CD1c-positive myeloid dendritic cell (primary cell): Measurements from ENCODE around the gene NIPBL.
"Not testable (repeated sequence)": the region's sequence is repeated elsewhere in the genome, so short reads cannot be mapped to it uniquely, and the experiment has no call there.

Source experiments
- DNase-seq: peaks from one replicate; pipeline ENCODE4 v3.0.0-alpha.2; 2016; ENCODE audit errors: extremely low spot score

Gene NIPBL

DNA sequence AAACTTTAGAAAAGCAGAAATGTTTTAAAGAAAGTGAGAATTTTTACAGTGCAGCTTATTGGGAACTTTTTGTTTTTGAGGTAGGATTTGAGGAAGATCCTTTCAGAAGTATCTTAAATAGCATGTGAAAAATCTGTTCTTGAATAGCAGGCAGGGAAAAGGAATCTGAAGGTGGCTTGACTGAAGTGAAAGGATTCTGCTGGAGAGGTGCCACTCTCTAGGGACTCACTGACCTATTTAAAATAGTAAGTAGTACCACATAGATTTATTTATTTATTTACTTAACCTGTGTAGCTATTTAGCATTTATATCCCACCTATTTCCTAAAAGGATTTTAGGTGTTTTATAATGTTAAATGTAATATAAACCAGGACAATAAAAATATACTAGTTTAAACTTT lies 69.1 kb downstream of the NIPBL start:
- DNase-seq = no peak

DNA sequence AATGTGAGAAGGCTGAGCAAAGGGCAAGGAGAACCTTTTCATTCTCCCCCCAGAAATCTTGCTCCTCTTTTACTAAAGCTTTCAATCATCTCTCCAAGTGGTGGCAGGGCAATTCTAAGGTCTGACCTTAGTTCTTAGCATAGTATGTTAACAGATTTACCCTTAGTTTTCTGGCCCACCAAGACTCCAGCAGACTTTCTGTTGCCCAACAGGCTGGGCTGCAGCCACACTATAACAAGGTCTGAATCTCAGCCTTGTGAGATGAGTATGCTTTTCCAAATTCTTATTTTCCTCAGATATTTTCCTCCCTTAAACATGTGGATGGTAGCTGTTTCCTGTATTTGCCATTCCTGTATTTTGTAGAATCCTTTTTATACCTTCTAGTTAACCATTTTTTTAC lies 69.5 kb downstream of the NIPBL start:
- no peak for DNase-seq

DNA sequence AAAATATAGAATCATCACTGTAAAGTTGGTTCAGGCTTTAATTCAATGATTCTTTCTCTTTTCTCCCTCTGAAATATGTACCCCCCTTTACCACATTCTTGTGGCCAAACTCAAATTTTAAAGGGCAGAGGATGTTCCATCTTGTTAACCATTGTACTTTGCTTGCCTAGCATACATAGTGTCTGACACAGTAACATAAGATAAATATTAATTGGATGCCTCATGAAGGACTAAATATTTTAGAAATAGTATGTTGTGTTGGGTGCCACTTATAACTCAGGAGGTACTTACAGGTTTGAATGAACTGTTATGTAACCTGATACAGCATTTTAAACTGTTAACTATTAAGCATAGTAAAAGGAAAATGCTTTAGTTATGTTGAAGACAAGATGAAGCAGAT lies 71.5 kb downstream of the NIPBL start:
- DNase-seq = no peak

DNA sequence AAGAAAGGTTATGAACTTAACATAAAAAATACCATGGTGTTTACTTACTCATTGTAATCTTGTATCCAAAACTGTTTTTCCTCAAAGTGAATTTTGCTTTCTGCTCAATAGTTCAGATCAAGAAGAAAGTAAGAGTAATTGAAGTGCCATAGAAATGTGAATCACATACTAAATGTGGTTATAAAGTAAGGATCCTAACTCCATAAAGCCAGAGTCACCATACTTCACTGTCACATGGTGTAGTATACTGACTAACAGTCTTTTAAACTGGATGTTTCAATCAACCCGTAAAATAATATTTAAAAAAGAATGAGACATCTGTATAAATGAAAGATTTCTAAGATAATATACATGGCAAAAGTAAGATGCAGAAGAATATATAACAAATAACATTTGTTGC lies 72.1 kb downstream of the NIPBL start:
- DNase-seq = no peak

DNA sequence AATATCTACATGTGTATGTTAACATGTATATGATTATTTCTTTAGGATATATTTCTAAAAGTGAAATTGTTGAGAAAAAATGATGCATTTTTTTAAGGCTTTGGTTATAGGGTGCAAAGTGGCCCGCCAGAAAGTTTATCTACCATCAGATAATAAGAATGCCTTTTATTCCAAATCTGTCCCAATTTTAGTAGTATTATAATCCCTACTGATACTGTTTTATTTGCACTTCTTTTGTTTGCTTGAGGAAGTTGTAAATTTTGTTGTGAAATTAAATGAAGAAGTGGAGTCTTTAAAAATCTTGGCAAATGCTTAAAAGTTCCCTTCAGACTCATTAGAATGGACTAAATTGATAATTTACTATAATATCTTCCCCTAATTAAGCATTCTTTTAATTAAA lies 73.0 kb downstream of the NIPBL start:
- DNase-seq = peak; percentile 20

DNA sequence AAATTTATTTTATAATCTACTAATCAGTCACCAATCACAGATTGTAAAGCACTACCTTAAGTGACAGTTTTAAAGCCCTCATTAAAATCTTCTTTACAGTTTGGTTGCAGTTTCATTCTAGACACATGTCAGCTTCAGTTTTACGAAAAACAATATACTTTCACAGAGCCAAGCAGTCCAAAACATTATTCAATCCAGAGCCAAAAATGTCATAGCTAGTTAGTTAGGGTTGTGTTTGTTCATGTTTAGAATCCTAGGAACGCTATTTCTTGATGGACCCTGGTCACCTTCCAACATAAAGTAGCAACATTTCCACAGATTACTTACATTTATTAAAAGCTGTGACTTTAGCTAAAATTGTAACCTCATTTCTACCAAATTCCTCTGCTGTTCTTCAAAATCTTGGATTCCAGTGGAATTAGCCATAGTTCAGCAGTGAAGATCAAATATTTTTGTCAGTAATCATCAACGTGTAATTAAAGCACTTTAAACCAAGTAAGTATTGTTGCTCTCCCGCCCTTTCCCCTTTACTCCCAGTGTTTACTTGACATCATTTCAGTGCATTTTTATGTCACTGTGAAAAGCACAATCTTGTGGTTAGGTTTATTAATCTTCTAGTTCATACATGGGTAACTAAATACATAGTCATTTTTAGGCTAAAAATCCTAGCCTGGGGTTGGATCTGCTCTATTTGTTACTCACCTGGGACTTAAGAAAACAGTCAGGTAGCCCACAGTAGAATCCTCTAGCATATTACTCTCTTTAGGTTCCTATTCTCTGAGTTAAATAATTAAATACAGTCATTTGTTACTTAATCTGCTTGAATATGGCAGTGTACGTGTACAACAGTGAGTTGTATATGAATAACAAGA lies 74.3 kb downstream of the NIPBL start:
- DNase-seq = no peak

DNA sequence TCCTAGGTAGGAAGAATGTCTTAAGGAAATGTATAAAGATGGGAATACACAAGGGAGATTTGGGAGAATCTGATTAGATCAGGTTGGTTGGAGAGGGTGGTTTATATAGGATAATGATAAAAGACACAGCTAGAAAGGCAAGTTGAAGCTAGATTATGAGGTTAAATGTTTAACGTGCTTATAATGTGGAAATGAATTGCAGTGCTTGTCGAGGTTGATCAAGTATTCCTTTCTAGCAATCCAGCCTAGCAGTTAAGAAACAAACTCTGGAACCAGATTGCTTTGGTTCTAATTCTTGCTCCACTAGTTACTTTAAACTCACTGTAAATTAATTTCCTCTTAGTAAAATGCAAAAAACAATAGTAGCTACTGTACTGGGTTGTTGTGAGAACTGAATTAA lies 76.5 kb downstream of the NIPBL start:
- DNase-seq = no peak

DNA sequence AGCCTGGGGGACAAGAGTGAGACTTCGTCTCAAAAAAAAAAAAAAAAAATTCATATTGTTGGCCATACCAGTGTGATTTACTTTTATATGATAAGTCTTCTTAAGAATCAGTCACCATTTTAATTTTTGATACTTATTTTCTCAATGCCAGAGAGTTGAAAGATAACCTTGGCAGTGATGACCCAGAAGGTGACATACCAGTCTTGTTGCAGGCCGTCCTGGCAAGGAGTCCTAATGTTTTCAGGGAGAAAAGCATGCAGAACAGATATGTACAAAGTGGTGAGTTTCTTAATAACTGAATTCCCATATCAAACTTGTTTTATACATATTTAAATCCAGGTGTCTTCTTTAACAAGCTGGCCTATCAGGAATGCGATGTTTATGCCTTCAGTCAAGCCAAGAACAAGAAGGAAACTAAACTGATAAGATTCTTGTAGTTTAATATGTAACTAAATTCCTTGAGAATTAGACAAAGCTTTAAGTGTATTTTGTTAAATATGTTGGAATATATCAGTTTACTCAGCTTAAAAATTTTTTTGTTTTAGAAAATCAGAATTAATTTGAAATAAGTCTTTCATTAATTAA lies 81.5 kb downstream of the NIPBL start:
- DNase-seq = no peak

DNA sequence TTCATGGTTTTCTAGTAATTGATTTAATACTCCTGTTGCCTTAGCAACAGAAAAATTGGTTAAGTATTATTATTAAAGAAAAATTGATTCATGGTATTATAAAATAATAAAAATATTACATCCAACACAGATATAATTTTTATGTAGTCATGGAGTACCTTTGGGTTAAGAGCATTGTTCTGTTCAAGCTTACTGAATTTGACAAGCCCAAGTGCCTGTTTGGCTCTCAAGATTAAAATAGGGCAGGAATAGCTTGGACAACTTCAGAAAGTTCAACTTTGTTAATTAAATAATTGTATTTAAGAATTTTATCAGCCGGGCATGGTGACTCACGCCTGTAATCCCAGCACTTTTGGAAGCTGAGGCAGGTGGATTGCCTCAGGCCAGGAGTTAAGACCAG lies 82.0 kb downstream of the NIPBL start:
- no peak for DNase-seq

DNA sequence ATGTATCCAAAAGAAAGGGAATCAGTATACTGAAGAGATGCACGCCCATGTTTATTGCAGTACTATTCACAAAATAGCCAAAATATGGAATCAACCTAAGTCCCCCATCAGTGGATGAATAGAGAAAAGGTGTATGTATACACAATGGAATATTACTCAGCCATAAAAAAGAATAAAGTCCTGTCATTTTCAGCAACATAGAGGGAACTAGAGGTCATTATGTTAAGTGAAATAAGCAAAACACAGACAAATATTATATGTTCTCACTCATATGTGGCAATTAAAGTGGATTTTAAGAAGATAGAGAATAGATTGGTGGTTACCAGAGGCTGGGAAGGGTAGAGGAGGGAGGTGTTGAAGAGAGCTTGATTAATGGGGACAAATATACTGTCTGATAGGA lies 88.6 kb downstream of the NIPBL start:
- DNase-seq = no peak

DNA sequence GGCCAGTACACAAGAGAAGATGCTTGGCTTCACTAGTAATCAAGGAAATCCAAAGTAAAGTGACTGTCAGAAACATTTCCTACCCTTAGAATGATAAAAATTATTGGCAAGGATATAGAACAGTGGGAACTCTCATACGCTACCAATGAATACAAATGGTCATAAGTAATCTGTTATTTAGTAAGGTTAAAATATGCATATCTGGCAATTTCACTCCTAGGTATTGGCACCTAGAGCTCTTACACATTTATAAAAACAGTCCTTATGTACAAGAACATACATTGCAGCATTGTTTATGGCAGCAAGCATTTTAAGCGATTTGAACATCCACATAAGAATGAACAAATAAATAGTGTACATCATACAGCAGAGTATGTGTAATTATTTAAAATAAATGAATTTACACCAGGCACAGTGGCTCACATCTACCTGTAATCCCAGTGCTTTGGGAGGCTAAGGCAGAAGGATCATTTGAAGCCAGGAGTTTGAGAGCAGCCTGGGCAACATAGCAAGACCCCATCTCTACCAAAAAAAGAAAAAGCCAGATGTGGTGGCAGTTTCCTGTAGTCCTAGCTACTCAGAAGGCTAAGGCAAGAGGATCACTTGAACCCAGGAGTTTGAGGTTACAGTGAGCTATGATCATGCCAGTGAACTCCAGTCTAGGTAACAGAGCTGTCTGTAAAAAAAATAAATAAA lies 93.3 kb downstream of the NIPBL start:
- DNase-seq = no peak

DNA sequence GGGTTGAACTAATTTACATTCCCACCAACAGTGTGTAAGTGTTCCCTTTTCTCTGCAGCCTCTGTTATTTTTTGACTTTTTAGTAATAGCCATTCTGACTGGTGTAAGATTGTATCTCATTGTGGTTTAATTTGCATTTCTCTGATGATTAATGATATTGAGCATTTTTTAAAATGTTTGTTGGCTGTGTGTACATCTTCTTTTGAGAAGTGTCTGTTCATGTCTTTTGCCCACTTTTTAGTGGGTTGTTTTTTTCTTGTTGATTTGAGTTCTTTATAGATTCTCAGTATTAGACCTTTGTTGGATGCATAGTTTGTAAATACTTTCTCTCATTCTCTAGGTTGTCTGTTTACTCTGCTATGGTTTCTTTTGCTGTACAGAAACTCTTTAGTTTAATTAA lies 101.6 kb downstream of the NIPBL start:
- no peak for DNase-seq

DNA sequence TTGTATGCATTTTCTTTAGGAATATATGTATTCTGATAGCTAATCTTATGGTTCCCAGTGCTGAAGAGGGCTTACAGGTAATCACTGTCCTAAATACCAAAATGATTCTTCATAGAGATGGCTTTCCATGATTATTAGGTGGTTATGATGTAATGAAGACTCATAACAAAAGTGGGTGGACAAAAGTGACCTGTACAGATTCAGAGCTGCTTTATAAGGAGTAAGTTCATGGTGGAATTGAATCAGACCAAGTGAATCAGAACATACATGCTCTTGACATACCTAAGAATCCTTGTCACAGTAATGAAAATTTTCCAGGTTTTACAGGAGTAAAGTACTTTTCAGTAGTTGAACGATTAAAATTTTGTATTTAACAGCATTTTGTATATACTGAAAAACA lies 105.6 kb downstream of the NIPBL start:
- no peak for DNase-seq

DNA sequence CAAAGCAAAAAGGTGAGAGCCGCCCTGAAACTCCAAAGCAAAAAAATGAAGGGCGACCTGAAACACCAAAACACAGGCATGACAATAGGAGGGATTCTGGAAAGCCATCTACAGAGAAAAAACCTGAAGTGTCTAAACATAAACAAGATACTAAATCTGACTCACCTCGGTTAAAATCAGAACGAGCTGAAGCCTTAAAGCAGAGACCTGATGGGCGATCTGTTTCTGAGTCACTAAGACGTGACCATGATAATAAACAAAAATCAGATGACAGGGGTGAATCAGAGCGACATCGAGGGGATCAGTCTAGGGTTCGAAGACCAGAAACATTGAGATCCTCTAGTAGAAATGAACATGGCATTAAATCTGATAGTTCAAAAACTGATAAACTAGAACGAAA lies 108.8 kb downstream of the NIPBL start:
- DNase-seq = no peak

DNA sequence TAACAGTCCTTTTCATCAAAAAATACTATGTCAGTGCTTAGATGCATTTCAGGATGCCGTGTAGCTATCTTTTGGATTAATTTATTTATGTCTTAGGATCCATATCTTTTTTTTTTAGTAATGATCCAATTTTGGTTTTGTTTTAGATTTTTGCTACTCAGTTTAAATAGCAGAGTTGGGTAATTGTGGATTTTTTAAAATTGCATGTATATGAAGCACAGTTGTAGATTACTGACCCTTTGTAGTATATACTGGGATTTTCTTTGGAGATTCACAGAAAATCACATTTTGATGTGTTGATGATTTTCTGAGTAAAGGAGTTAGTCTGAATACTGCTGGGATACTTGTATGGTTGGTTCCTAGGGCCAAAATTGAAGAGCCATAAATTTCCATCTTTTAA lies 111.8 kb downstream of the NIPBL start:
- DNase-seq = no peak

DNA sequence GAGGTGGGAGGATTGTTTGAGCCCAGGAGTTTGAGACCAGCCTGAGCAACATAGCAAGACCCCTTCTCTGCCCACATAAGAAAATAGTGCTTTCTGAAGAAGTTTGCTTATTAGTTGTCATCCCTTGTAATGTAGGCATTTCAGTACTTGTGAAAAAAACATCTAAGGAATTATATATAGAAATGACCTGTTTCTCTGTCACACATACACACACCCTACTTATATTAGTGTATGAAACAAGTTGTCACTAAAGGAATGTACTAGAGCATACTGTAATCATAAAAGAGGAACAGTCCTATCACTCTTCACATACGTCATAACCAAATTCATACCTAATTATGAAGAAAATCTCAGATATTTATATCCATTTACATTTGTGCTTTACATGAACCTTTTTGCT lies 122.0 kb downstream of the NIPBL start:
- DNase-seq = no peak

DNA sequence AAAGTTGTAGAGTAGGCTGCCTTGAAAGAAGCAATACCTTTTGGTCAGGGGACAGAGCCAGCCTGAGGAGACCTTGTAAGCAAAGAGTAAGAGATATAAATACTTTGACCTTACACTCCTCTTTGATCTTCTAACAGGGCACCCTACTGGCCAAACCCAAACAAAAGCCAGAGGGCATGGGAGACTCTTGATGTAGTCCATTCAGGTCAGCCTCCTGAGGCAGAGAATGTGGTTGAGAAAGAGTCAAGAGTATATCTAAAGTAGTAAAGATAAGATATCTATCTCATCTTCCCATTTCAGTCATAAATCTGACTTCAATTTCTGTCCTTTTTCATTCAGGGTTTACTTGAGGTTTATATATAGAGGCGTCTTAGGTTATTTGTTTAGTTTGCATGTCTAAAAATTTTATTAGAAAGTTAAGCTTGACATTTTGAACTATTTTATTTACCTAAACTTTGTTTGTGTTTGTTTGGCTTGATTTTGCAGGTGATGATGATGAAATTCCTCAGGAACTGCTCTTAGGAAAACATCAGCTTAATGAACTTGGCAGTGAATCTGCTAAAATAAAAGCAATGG lies 125.7 kb downstream of the NIPBL start:
- DNase-seq = no peak

DNA sequence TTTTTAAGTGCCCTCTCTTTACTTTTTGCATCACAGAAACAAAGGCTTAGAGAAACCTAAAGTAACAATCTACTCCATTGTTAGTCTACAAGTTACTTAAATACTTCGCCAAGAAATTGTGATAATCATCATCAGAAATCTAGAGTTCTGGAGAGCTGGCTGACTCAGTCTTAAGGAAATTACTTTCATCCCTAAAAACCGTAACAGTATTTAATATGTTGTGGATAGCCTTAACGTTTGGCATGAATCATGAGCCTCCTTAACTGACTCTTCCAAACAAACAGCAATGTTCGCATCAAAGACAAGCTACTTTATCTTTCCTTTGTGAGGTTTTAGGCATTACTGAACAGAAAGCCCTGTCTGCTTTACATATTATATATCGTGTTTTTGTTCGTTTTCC lies 128.7 kb downstream of the NIPBL start:
- DNase-seq = no peak

DNA sequence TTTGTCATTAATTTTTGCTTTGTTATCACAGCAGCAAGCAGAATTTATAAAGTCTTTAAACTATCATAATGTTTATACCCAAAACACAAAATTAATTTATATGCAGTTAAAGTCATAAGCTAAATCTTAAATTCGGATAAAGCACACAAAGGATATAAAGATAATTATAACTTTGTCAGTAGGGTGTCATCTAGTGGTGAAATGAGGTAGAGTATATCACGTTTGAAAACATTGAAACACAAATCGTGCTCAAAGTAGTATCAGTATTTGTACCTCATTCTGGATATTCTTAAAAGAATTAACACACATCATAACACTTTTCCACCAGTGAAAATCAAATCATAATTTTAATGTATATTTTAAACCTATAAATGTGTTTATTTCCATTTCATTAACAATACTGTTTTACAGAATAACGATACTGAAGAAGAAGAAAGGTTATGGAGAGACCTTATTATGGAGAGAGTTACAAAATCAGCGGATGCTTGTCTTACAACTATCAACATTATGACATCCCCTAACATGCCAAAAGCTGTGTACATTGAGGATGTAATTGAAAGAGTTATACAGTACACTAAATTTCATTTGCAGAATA lies 129.5 kb downstream of the NIPBL start:
- peak; percentile 24 for DNase-seq

DNA sequence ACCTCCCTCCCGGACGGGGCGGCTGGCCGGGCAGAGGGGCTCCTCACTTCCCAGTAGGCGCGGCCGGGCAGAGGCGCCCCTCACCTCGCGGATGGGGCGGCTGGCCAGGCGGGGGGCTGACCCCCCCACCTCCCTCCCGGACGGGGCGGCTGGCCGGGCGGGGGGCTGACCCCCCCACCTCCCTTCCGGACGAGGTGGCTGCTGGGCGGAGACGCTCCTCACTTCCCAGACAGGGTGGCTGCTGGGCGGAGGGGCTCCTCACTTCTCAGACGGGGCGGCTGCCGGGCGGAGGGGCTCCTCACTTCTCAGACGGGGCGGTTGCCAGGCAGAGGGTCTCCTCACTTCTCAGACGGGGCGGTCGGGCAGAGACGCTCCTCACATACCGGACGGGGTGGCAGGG lies 136.6 kb downstream of the NIPBL start:
- not testable (repeated sequence) for DNase-seq

DNA sequence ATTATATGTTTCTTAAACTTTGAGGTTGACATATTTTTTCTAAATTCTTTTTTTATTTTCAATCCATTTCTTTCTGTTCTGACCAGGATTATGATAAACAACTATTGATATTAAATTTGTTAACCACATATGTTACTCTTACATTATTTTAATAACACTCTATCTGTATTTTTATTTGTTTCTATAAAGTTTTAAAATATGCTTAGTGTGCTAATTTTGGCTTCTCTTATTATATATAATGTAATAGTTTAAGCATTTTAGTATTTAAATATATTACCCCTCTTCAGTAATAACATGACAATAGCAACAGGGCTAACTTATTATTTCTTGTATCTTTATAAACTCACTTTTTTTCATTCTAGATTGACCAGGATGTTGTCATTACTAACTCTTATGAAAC lies 137.8 kb downstream of the NIPBL start:
- no peak for DNase-seq
